Keratinocyte (primary cell): ENCODE data around the gene SERTM1. TPM values are rescaled to one million over a fixed set of nuclear protein-coding genes. Genes with fewer than 3 reads are reported as not detected.

ENCODE experiments used
- DNase-seq: peaks from one replicate; pipeline ENCODE4 v3.0.0-alpha.2; 2011; ENCODE audit warnings: low read depth, missing footprints, low spot score
- FAIRE-seq: peaks from 2 replicates; lab custom pipeline; 2011; peaks lifted over from hg19 to GRCh38; lab: Jason Lieb, UNC
- H2AFZ ChIP-seq: 2 replicates; pipeline ENCODE4 v1.6.0; 2012; ENCODE audit warnings: low read length, control low read depth, inconsistent platforms; ENCODE audit not compliant: control insufficient read depth
- H3K27ac ChIP-seq: 2 replicates; pipeline ENCODE4 v1.5.1; 2011; ENCODE audit warnings: low read length; ENCODE audit not compliant: control insufficient read depth, insufficient read depth
- H3K27me3 ChIP-seq: 3 replicates; pipeline ENCODE4 v1.6.0; 2011; ENCODE audit warnings: low read length; ENCODE audit not compliant: control insufficient read depth, insufficient read depth; ENCODE audit errors: extremely low read depth
- H3K36me3 ChIP-seq, 2 experiments: 2 replicates in 1 of 2; 3 replicates in 1 of 2; pipeline ENCODE4 v1.5.1; 2011; ENCODE audit warnings: low read length in 2 of 2, mild to moderate bottlenecking in 1 of 2; ENCODE audit not compliant: control insufficient read depth in 2 of 2, insufficient read depth in 2 of 2; ENCODE audit errors: extremely low read depth in 1 of 2
- H3K4me1 ChIP-seq: 3 replicates; pipeline ENCODE4 v1.5.1; 2011; ENCODE audit warnings: low read length; ENCODE audit not compliant: control insufficient read depth, insufficient read depth; ENCODE audit errors: extremely low read depth
- H3K4me2 ChIP-seq: 3 replicates; pipeline ENCODE4 v1.6.0; 2011; ENCODE audit warnings: low read depth, low read length; ENCODE audit not compliant: control insufficient read depth, insufficient read depth; ENCODE audit errors: extremely low read depth
- H3K4me3 ChIP-seq, 3 experiments: fragments of 200-600 bp in 1 of 3; sonication (generic) in 1 of 3; 2 replicates in 2 of 3; 3 replicates in 1 of 3; pipeline ENCODE4 v1.5.1; 2011 to 2016; ENCODE audit warnings: low read length in 3 of 3, mild to moderate bottlenecking in 3 of 3, control low read depth in 2 of 3, inconsistent platforms in 1 of 3, low read depth in 1 of 3, mixed read lengths in 1 of 3, mixed run types in 1 of 3, moderate library complexity in 1 of 3; ENCODE audit not compliant: control insufficient read depth in 2 of 3, insufficient read depth in 2 of 3; ENCODE audit errors: extremely low read depth in 1 of 3
- H3K79me2 ChIP-seq: 2 replicates; pipeline ENCODE4 v1.6.0; 2012; ENCODE audit warnings: low read length; ENCODE audit not compliant: control insufficient read depth, insufficient read depth
- H3K9ac ChIP-seq: 3 replicates; pipeline ENCODE4 v1.6.0; 2011; ENCODE audit warnings: low read length; ENCODE audit not compliant: control insufficient read depth, insufficient read depth; ENCODE audit errors: extremely low read depth
- H3K9me1 ChIP-seq: 3 replicates; pipeline ENCODE4 v1.6.0; 2011; ENCODE audit warnings: low read length; ENCODE audit not compliant: control insufficient read depth, insufficient read depth; ENCODE audit errors: extremely low read depth
- H3K9me3 ChIP-seq: 2 replicates; pipeline ENCODE4 v1.5.1; 2012; ENCODE audit warnings: low read depth, low read length; ENCODE audit not compliant: control insufficient read depth
- H4K20me1 ChIP-seq: 3 replicates; pipeline ENCODE4 v1.6.0; 2011; ENCODE audit warnings: low read length; ENCODE audit not compliant: control insufficient read depth, insufficient read depth; ENCODE audit errors: extremely low read depth
- CTCF ChIP-seq, 3 experiments: IDR thresholded peaks in 1 of 3; conservative IDR thresholded peaks in 1 of 3; optimal IDR thresholded peaks in 1 of 3; 2 replicates in 2 of 3; 3 replicates in 1 of 3; pipeline versions ENCODE3 to v1.5.1; 2011; ENCODE audit warnings: low read length in 3 of 3, mild to moderate bottlenecking in 3 of 3, moderate library complexity in 2 of 3, control low read depth in 1 of 3, inconsistent platforms in 1 of 3; ENCODE audit not compliant: insufficient read depth in 2 of 3; ENCODE audit errors: extremely low read depth in 1 of 3
- EZH2 ChIP-seq: IDR thresholded peaks from one replicate; pipeline ENCODE4 v1.6.1; 2012; ENCODE audit warnings: inconsistent platforms, mild to moderate bottlenecking, low read length, moderate library complexity
- dilution Hi-C: fragments of 300-500 bp; cut with MboI; formaldehyde crosslinking; loops from one replicate; pipeline ENCODE4 v1.7.0; 2020; ENCODE audit warnings: low sequenced_read_pairs; ENCODE audit not compliant: extremely low pct_ligation_motif_present
- polyA plus RNA-seq, 5 experiments: library from polyadenylated mRNA; depleted of rRNA in 3 of 5; stranded (reverse) in 3 of 5; stranded (forward) in 1 of 5; unstranded in 1 of 5; fragments of >200 nt; gene quantifications; 1 replicate in 1 of 5; 2 replicates in 3 of 5; 3 replicates in 1 of 5; pipeline versions ENCODE4 v1.2.1 to v1.2.3, GENCODE V29; 2011 to 2012; ENCODE audit warnings: missing spikeins in 2 of 5, low read depth in 1 of 5, low replicate concordance in 1 of 5

Gene SERTM1
- polyA plus RNA-seq, 1 donor (not counting 4 experiments of a cell fraction or from before 2014, with no cell fraction given): not detected

GRCh38 chr13:36712770-36713169, 39.0 kb downstream of the SERTM1 start:
- no peak overlapping the region for H2AFZ ChIP-seq
- no peak overlapping the region for H3K27ac ChIP-seq
- H3K9me3 ChIP-seq: no peaks in the 10 kb centered on the region
- no peak overlapping the region for H3K4me3 ChIP-seq
- FAIRE-seq: no peak
- no peaks in the 10 kb centered on the region for H3K36me3 ChIP-seq
- H3K4me1 ChIP-seq: no peaks in the 10 kb centered on the region
- H3K9me1 ChIP-seq: no peaks in the 10 kb centered on the region
- H3K79me2 ChIP-seq: no peaks in the 10 kb centered on the region
- dilution Hi-C loops: no loop called here
- no peaks in the 10 kb centered on the region for H3K27me3 ChIP-seq
- H3K4me2 ChIP-seq: no peak overlapping the region
- H4K20me1 ChIP-seq: no peaks in the 10 kb centered on the region
- no peak for DNase-seq
- H3K9ac ChIP-seq: no peak overlapping the region
- TF ChIP-seq EZH2 (no peak), CTCF (optimal IDR thresholded peaks at IDR 0.05 in 1 of 3, IDR thresholded peaks at IDR 0.05 in 1 of 3, conservative IDR thresholded peaks at IDR 0.05 in 1 of 3; ENCODE audit: extremely low read depth in 1 of 3, insufficient read depth in 2 of 3, low read length in 3 of 3) (no peak)

- H3K9me3 ChIP-seq: no peaks in the 10 kb centered on the region
- H3K4me3 ChIP-seq: no peak overlapping the region
- H3K9me1 ChIP-seq: no peaks in the 10 kb centered on the region
- H3K36me3 ChIP-seq: no peaks in the 10 kb centered on the region
- TF ChIP-seq EZH2: no peak
- TF ChIP-seq CTCF (optimal IDR thresholded peaks at IDR 0.05 in 1 of 3, IDR thresholded peaks at IDR 0.05 in 1 of 3, conservative IDR thresholded peaks at IDR 0.05 in 1 of 3; ENCODE audit: extremely low read depth in 1 of 3, insufficient read depth in 2 of 3, low read length in 3 of 3): no peak
- H3K9ac ChIP-seq: no peak overlapping the region
- no peaks in the 10 kb centered on the region for H4K20me1 ChIP-seq
- H3K27me3 ChIP-seq: no peaks in the 10 kb centered on the region
- dilution Hi-C loops: no loop called here
- H3K4me2 ChIP-seq: no peak overlapping the region
- no peak overlapping the region for H3K27ac ChIP-seq
- no peak for DNase-seq
- no peaks in the 10 kb centered on the region for H3K79me2 ChIP-seq
- no peaks in the 10 kb centered on the region for H3K4me1 ChIP-seq
- H2AFZ ChIP-seq: no peak overlapping the region
- no peak for FAIRE-seq
These were observed 40.1 kb downstream of the SERTM1 start for GRCh38 chr13:36713887-36714286.
